Panc1 (cell line): Measurements from ENCODE around the gene NFX1.

Experiments
- POLR2AphosphoS5 ChIP-seq: IDR thresholded peaks from 2 replicates; pipeline ENCODE4 v1.6.1; 2012; ENCODE audit warnings: mild to moderate bottlenecking, low read depth, low read length, moderate library complexity
- SIN3A ChIP-seq: IDR thresholded peaks from 2 replicates; pipeline ENCODE4 v1.6.1; 2012; ENCODE audit warnings: low read depth, mild to moderate bottlenecking, low read length, moderate library complexity, borderline replicate concordance; ENCODE audit not compliant: insufficient read depth
- TCF7L2 ChIP-seq: IDR thresholded peaks from 2 replicates; pipeline ENCODE4 v1.6.1; 2011; ENCODE audit warnings: mild to moderate bottlenecking, low read depth, low read length, inconsistent platforms
- TF ChIP-seq, protein P1 (sequence below): fragments of 450-650 bp; IDR thresholded peaks from 2 replicates; pipeline ENCODE4 v1.5.1; 2017; ENCODE audit warnings: mild to moderate bottlenecking

GRCh38 chr9:33246269-33246860 is 44.0 kb upstream of the NFX1 start:
- TF ChIP-seq, protein P1, sequence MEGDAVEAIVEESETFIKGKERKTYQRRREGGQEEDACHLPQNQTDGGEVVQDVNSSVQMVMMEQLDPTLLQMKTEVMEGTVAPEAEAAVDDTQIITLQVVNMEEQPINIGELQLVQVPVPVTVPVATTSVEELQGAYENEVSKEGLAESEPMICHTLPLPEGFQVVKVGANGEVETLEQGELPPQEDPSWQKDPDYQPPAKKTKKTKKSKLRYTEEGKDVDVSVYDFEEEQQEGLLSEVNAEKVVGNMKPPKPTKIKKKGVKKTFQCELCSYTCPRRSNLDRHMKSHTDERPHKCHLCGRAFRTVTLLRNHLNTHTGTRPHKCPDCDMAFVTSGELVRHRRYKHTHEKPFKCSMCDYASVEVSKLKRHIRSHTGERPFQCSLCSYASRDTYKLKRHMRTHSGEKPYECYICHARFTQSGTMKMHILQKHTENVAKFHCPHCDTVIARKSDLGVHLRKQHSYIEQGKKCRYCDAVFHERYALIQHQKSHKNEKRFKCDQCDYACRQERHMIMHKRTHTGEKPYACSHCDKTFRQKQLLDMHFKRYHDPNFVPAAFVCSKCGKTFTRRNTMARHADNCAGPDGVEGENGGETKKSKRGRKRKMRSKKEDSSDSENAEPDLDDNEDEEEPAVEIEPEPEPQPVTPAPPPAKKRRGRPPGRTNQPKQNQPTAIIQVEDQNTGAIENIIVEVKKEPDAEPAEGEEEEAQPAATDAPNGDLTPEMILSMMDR = no peak
- TF ChIP-seq POLR2AphosphoS5 = no peak
- TF ChIP-seq SIN3A = no peak
- no peak for TF ChIP-seq TCF7L2
